GM13976 (cell line): ENCODE data around the gene POMP.
"Not testable (repeated sequence)": the region's sequence is repeated elsewhere in the genome, so short reads cannot be mapped to it uniquely, and the experiment has no call there.

Experiments used
- DNase-seq: peaks from one replicate; pipeline ENCODE4 v3.0.0; 2012; ENCODE audit warnings: low spot score
- CTCF ChIP-seq: IDR thresholded peaks from 2 replicates; pipeline ENCODE4 v1.5.1; 2012; ENCODE audit warnings: borderline replicate concordance, mild to moderate bottlenecking; ENCODE audit not compliant: insufficient read depth; ENCODE audit errors: extremely low read depth, missing control alignments, control extremely low read depth
- in situ Hi-C: fragments of 300-500 bp; cut with MboI; formaldehyde crosslinking; loops from one replicate; pipeline ENCODE4 v1.12.0; 2022; ENCODE audit warnings: low sequenced_read_pairs, mixed read lengths, inconsistent platforms; ENCODE audit not compliant: unreplicated experiment

Gene POMP

GRCh38 chr13:28685114-28685513, 26.2 kb downstream of the POMP start:
- no peak for DNase-seq
- in situ Hi-C loops, result loop anchor here (10.0 kb wide), 1 partner anchor 110 kb away; no protein-coding TSS in a partner anchor
- TF ChIP-seq CTCF, result no peak

GRCh38 chr13:28685892-28686291, 27.0 kb downstream of the POMP start:
- TF ChIP-seq CTCF, result no peak
- in situ Hi-C loops, result loop anchor here (10.0 kb wide), 1 partner anchor 109 kb away; no protein-coding TSS in a partner anchor
- no peak for DNase-seq

- in situ Hi-C loops, DNase-seq: not testable (repeated sequence)
Observed at GRCh38 chr13:28693605-28694491, 34.9 kb downstream of the POMP start.

- in situ Hi-C loops, result no loop called here
- TF ChIP-seq CTCF, result no peak
- no peak for DNase-seq
Observed at GRCh38 chr13:28697441-28697840, 38.5 kb downstream of the POMP start.

- no peak for DNase-seq
- TF ChIP-seq CTCF, result no peak
Observed at GRCh38 chr13:28699246-28699645, 40.3 kb downstream of the POMP start.

GRCh38 chr13:28704282-28704681, 45.4 kb downstream of the POMP start:
- in situ Hi-C loops, result no loop called here
- no peak for TF ChIP-seq CTCF
- DNase-seq, result no peak

More at GRCh38 chr13:28699246-28699645, 40.3 kb downstream of the POMP start:
- in situ Hi-C loops, result no loop called here

- in situ Hi-C loops, result no loop called here
- no peak for TF ChIP-seq CTCF
- no peak for DNase-seq
Observed at GRCh38 chr13:28704919-28705318, 46.0 kb downstream of the POMP start.
